Epithelial cell of proximal tubule (primary cell): Measurements from ENCODE around the gene EMILIN1. TPM values are rescaled to one million over a fixed set of nuclear protein-coding genes. Genes with fewer than 3 reads are reported as not detected.

Experiments
- DNase-seq: peaks from one replicate; pipeline ENCODE4 v3.0.0-alpha.2; 2011; ENCODE audit warnings: low read depth
- H3K4me3 ChIP-seq: 2 replicates; pipeline ENCODE4 v1.5.1; 2011; ENCODE audit warnings: low read depth, mild to moderate bottlenecking, low read length
- CTCF ChIP-seq: conservative IDR thresholded peaks from 2 replicates; pipeline ENCODE4 v1.5.1; 2012; ENCODE audit warnings: low read depth, mild to moderate bottlenecking, low read length
- total RNA-seq: library from RNA; depleted of rRNA; stranded (reverse); fragments of >200 nt; gene quantifications from 2 replicates; pipeline ENCODE4 v1.2.3, GENCODE V29; 2015

The EMILIN1 gene
- total RNA-seq, 1 donor from 2014 or later: 2.1 TPM

- TF ChIP-seq CTCF: no peak
- no peak overlapping the region for H3K4me3 ChIP-seq
- DNase-seq: no peak
These were observed 9.0 kb upstream of the EMILIN1 start for GRCh38 chr2:27069436-27069835.

GRCh38 chr2:27069961-27070618 lies 8.3 kb upstream of the EMILIN1 start:
- no peak for TF ChIP-seq CTCF
- DNase-seq: no peak

GRCh38 chr2:27070653-27071276 lies 7.7 kb upstream of the EMILIN1 start:
- DNase-seq: no peak
- H3K4me3 ChIP-seq: peak overlapping the region; percentile 100
- no peak for TF ChIP-seq CTCF

More at GRCh38 chr2:27069961-27070618, 8.3 kb upstream of the EMILIN1 start:
- peak overlapping the region; percentile 100 for H3K4me3 ChIP-seq

- peak; percentile 6 for TF ChIP-seq CTCF
- H3K4me3 ChIP-seq: peak within 1 kb of the TSS; percentile 100
- DNase-seq: no peak
These were observed 7.0 kb upstream of the EMILIN1 start, which contains the start of gene OST4 for GRCh38 chr2:27071277-27071989. Gene OST4, minus strand, starts transcription at chr2:27071654.

GRCh38 chr2:27071990-27072830 lies 6.2 kb upstream of the EMILIN1 start:
- no peak for TF ChIP-seq CTCF
- DNase-seq: no peak
- H3K4me3 ChIP-seq: peak overlapping the region; percentile 100

- TF ChIP-seq CTCF: no peak
- DNase-seq: no peak
- H3K4me3 ChIP-seq: no peak overlapping the region
These were observed 5.5 kb upstream of the EMILIN1 start for GRCh38 chr2:27072920-27073319.
